ENCODE measurements around the gene IL27RA.
A peak's percentile ranks its signal among the peaks of the same experiment; 100 is the strongest.

Gene IL27RA

GRCh38 chr19:14006766-14007562 is 24.6 kb upstream of the IL27RA start:
- no peaks in the 10 kb centered on the region for H3K9me3 ChIP-seq (ENCODE audit: control insufficient read depth, insufficient read depth, low read depth, low read length)
- no peaks in the 10 kb centered on the region for H3K4me1 ChIP-seq (ENCODE audit: control insufficient read depth, insufficient read depth, low read length)
- CTCF ChIA-PET = interaction anchor here (1.0 to 2.0 kb wide), 4 partner anchors 21 to 65 kb away, joined by 3 to 7 read pairs (median 5); partner anchors contain the start of gene RLN3
- POLR2A ChIA-PET = interaction anchor here (0.5 to 2.5 kb wide), 16 partner anchors 9 to 271 kb away, joined by 3 to 11 read pairs (median 5); partner anchors contain the start of genes DCAF15 and IL27RA
- H3K36me3 ChIP-seq (ENCODE audit: control insufficient read depth in 2 of 2, insufficient read depth in 1 of 2, low read length in 2 of 2) = no peaks in the 10 kb centered on the region
- peak overlapping the region; percentile 89 for H3K27ac ChIP-seq (ENCODE audit: extremely low read depth, low read depth, low read length)
- H3K4me3 ChIP-seq (ENCODE audit: low read depth, low read length) = peak overlapping the region; percentile 92
- TF ChIP-seq ZNF175 (tag by site-specific recombination; IDR thresholded peaks at IDR 0.05) = no peak
- TF ChIP-seq ZBTB49 (tag by site-specific recombination; IDR thresholded peaks at IDR 0.05; ENCODE audit: low read depth) = no peak
- TF ChIP-seq ZNF292 (tag by site-specific recombination; IDR thresholded peaks at IDR 0.05; ENCODE audit: borderline replicate concordance, low read depth) = no peak
- TF ChIP-seq PBX3 (CRISPR knock-in tag; IDR thresholded peaks at IDR 0.05) = no peak; the same call in 1 of the 2 replicates
- TF ChIP-seq ZBTB20 (tag by site-specific recombination; IDR thresholded peaks at IDR 0.05) = peak; percentile 90
- TF ChIP-seq SETDB1 (IDR thresholded peaks at IDR 0.05; ENCODE audit: insufficient read length, low read length) = no peak
- TF ChIP-seq ZNF549 (tag by site-specific recombination; IDR thresholded peaks at IDR 0.05) = no peak
- TF ChIP-seq PRDM1 (tag by site-specific recombination; IDR thresholded peaks at IDR 0.05) = no peak; the same call in 1 of the 2 replicates
- 0 out of 2 replicates have a peak, but pooled peaks have one; percentile 23 for TF ChIP-seq FEZF1 (tag by site-specific recombination; IDR thresholded peaks at IDR 0.05)
- no peak; the same call in 1 of the 2 replicates for TF ChIP-seq ZNF341 (tag by site-specific recombination; IDR thresholded peaks at IDR 0.05; ENCODE audit: low read depth)
- no peak for TF ChIP-seq ZNF157 (tag by site-specific recombination; IDR thresholded peaks at IDR 0.05)
- TF ChIP-seq ZBTB10 (tag by site-specific recombination; IDR thresholded peaks at IDR 0.05) = peak; percentile 99
- peak; percentile 65; the same call in 1 of the 2 replicates for TF ChIP-seq ZNF280D (tag by site-specific recombination; IDR thresholded peaks at IDR 0.05)
- TF ChIP-seq ZNF629 (tag by site-specific recombination; IDR thresholded peaks at IDR 0.05) = peak; percentile 100
- TF ChIP-seq ZNF585B (tag by site-specific recombination; IDR thresholded peaks at IDR 0.05) = no peak
- peak; percentile 94 for TF ChIP-seq MZF1 (tag by site-specific recombination; IDR thresholded peaks at IDR 0.05; ENCODE audit: borderline replicate concordance)
- peak; percentile 12; the same call in 1 of the 2 replicates for TF ChIP-seq ZNF184 (tag by site-specific recombination; IDR thresholded peaks at IDR 0.05)
- no peak for TF ChIP-seq ZNF274 (IDR thresholded peaks at IDR 0.05; ENCODE audit: low read length)
- no peak for TF ChIP-seq ZNF274 (tag by site-specific recombination; IDR thresholded peaks at IDR 0.05; ENCODE audit: borderline replicate concordance)
- peak; percentile 87 for TF ChIP-seq KLF16 (tag by site-specific recombination; IDR thresholded peaks at IDR 0.05)
- TF ChIP-seq ZNF596 (tag by site-specific recombination; IDR thresholded peaks at IDR 0.05) = peak; percentile 47; the same call in 1 of the 2 replicates
- peak; percentile 61; the same call in 1 of the 2 replicates for TF ChIP-seq ZNF148 (tag by site-specific recombination; IDR thresholded peaks at IDR 0.05; ENCODE audit: borderline replicate concordance)
- TF ChIP-seq ZSCAN16 (tag by site-specific recombination; IDR thresholded peaks at IDR 0.05) = peak; percentile 51; the same call in 1 of the 2 replicates
- peak; percentile 47 for TF ChIP-seq ZNF146 (tag by site-specific recombination; IDR thresholded peaks at IDR 0.05)
- TF ChIP-seq SCRT2 (tag by site-specific recombination; IDR thresholded peaks at IDR 0.05) = no peak

All from HEK293 (cell line).